ENCODE data around the gene PSMB2.

DNA sequence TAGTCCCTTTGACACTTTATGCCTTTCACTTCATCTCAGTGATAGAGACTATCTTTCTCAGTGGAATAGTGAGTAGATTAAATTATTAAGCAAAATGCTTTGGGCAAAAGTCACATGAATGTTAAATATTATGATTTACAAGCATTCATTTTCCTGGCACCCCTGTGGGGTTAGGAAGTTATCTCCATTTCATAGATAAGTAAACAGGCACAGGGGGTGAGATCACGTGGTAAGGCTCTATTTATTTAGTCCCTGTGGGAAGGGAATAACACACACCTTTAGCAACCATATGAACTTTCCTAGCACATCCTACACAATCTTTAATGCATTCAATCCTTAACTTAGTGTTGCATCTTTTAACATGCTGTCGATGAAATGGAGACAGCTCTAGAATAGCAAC, 12.3 kb downstream of the PSMB2 start:
- TF ChIP-seq CTCF (IDR thresholded peaks at IDR 0.05), result no peak
- TF ChIP-seq POLR2A (IDR thresholded peaks at IDR 0.05), result no peak
